Measurements from ENCODE around the gene FLOT1. TPM values are rescaled to one million over a fixed set of nuclear protein-coding genes. Genes with fewer than 3 reads are reported as not detected.

FLOT1 gene
- total RNA-seq, 1 donor from 2014 or later, result 20.0 TPM

GRCh38 chr6:30777155-30777485 is 34.6 kb upstream of the FLOT1 start:
- no peaks in the 10 kb centered on the region for H3K27me3 ChIP-seq (ENCODE audit: control insufficient read depth, insufficient read depth, low read length)
- FAIRE-seq (no peak), DNase-seq (ENCODE audit: low read depth) (no peak)
- no peak overlapping the region for H3K4me3 ChIP-seq (ENCODE audit: low read depth, low read length)
- TF ChIP-seq CTCF (IDR thresholded peaks at IDR 0.05; ENCODE audit: insufficient read depth, low read length, severe bottlenecking), result no peak
- no peaks in the 10 kb centered on the region for H3K36me3 ChIP-seq (ENCODE audit: control insufficient read depth, insufficient read depth, low read length)

DNA sequence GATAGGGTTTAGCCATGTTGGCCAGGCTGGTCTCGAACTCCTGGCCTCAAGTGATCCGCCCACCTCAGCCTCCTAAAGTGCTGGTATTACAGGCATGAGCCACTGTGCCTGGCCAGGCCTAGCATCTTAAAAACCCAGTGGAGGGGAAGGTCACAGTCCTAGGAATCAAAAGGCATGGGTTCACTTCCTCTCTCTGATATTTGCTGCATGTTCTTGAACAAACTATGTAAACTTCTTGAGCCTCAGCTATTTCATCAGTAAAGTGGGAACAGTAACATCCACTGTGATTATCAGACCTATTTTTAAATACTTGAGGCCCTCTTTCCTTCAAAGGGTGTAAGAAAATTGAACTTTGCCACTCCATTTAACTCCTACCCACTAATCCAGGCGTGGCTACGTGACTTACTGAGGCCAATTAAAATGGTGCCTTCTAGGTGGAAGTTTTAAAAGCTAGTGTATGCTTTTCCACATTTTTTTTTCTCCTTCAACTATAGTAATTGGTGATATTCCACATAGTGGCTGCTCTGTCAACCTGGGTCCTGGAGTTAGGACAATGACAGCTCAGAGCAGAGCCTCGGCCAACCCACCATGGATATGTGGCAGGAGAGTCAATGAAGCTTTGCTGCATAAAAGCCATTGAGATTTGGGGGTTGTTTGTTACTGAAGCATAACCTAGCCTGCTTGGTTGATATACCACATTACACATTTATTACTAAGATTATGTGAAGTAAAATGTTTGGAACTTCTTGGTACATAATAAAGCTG is 34.1 kb upstream of the FLOT1 start:
- no peak for TF ChIP-seq CTCF (IDR thresholded peaks at IDR 0.05; ENCODE audit: insufficient read depth, low read length, severe bottlenecking)
- no peak for FAIRE-seq
- Histone ChIP-seq H3K36me3 (ENCODE audit: control insufficient read depth, insufficient read depth, low read length) (no peaks in the 10 kb centered on the region), H3K27me3 (ENCODE audit: control insufficient read depth, insufficient read depth, low read length) (no peaks in the 10 kb centered on the region), H3K4me3 (ENCODE audit: low read depth, low read length) (no peak overlapping the region)
- no peak for DNase-seq (ENCODE audit: low read depth)

DNA sequence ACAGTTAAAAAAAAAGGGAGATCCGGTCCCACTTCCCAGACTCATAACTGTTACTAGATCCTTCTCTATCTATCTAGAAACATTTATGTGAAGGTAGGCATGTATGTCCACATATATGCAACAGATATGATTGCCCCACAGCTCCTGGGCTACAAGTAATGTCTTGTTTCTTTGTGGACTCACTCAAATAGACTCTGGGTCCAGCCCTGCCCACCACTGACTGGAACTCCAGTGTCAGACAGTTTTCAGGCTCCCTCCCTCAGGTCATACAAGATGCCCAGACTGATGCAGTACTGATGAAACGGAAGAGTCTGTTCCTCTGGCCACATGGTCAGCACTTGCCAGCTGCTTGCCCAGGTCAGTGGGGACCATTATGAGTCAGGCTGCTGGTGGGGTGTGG is 32.6 kb upstream of the FLOT1 start:
- FAIRE-seq (no peak), DNase-seq (ENCODE audit: low read depth) (peak; percentile 87)
- H3K27me3 ChIP-seq (ENCODE audit: control insufficient read depth, insufficient read depth, low read length), result no peaks in the 10 kb centered on the region
- TF ChIP-seq CTCF (IDR thresholded peaks at IDR 0.05; ENCODE audit: insufficient read depth, low read length, severe bottlenecking), result no peak
- no peaks in the 10 kb centered on the region for H3K36me3 ChIP-seq (ENCODE audit: control insufficient read depth, insufficient read depth, low read length)
- no peak overlapping the region for H3K4me3 ChIP-seq (ENCODE audit: low read depth, low read length)

- FAIRE-seq (no peak), DNase-seq (ENCODE audit: low read depth) (no peak)
- no peak for TF ChIP-seq CTCF (IDR thresholded peaks at IDR 0.05; ENCODE audit: insufficient read depth, low read length, severe bottlenecking)
- no peak overlapping the region for H3K4me3 ChIP-seq (ENCODE audit: low read depth, low read length)
- no peaks in the 10 kb centered on the region for H3K27me3 ChIP-seq (ENCODE audit: control insufficient read depth, insufficient read depth, low read length)
- no peaks in the 10 kb centered on the region for H3K36me3 ChIP-seq (ENCODE audit: control insufficient read depth, insufficient read depth, low read length)
These were observed 32.2 kb upstream of the FLOT1 start for GRCh38 chr6:30774701-30775100.

GRCh38 chr6:30770592-30770991 is 28.1 kb upstream of the FLOT1 start:
- TF ChIP-seq CTCF (IDR thresholded peaks at IDR 0.05; ENCODE audit: insufficient read depth, low read length, severe bottlenecking), result no peak
- Histone ChIP-seq H3K27me3 (ENCODE audit: control insufficient read depth, insufficient read depth, low read length) (no peaks in the 10 kb centered on the region), H3K36me3 (ENCODE audit: control insufficient read depth, insufficient read depth, low read length) (no peaks in the 10 kb centered on the region), H3K4me3 (ENCODE audit: low read depth, low read length) (no peak overlapping the region)
- no peak for DNase-seq (ENCODE audit: low read depth)
- no peak for FAIRE-seq

Data from bronchial epithelial cell (primary cell).